GM18858 (cell line): Measurements from ENCODE around the gene PIAS2.
A peak's percentile ranks its signal among the peaks of the same experiment; 100 is the strongest.
"Not testable (repeated sequence)": the region's sequence is repeated elsewhere in the genome, so short reads cannot be mapped to it uniquely, and the experiment has no call there.

ENCODE experiments used
- ATAC-seq: cut with Tn5 transposase; IDR thresholded peaks from one replicate; pipeline ENCODE4 v1.9.1; 2021; ENCODE audit not compliant: unreplicated experiment

Gene PIAS2

GRCh38 chr18:46910856-46911255 lies 6.5 kb downstream of the PIAS2 start:
- ATAC-seq = no peak

GRCh38 chr18:46909497-46909896 lies 7.8 kb downstream of the PIAS2 start:
- no peak for ATAC-seq

GRCh38 chr18:46903406-46903805 lies 13.9 kb downstream of the PIAS2 start:
- no peak for ATAC-seq

GRCh38 chr18:46899274-46899948 lies 17.9 kb downstream of the PIAS2 start:
- peak; percentile 91 for ATAC-seq

- ATAC-seq = no peak
Observed at GRCh38 chr18:46894124-46894523, 23.2 kb downstream of the PIAS2 start.

- no peak for ATAC-seq
Observed at GRCh38 chr18:46893360-46893759, 23.9 kb downstream of the PIAS2 start.

- ATAC-seq = peak; percentile 37
Observed at GRCh38 chr18:46892842-46893241, 24.5 kb downstream of the PIAS2 start.

- ATAC-seq = peak; percentile 77
Observed at GRCh38 chr18:46891742-46892214, 25.5 kb downstream of the PIAS2 start.

- ATAC-seq = no peak
Observed at GRCh38 chr18:46888965-46889364, 28.3 kb downstream of the PIAS2 start.

- no peak for ATAC-seq
Observed at GRCh38 chr18:46886893-46887292, 30.4 kb downstream of the PIAS2 start.

- ATAC-seq = no peak
Observed at GRCh38 chr18:46883180-46883579, 34.1 kb downstream of the PIAS2 start.

- no peak for ATAC-seq
Observed at GRCh38 chr18:46877329-46877987, 39.8 kb downstream of the PIAS2 start.

- no peak for ATAC-seq
Observed at GRCh38 chr18:46868169-46868921, 49.0 kb downstream of the PIAS2 start.

- ATAC-seq = no peak
Observed at GRCh38 chr18:46867367-46868143, 49.8 kb downstream of the PIAS2 start.

GRCh38 chr18:46866523-46866922 lies 50.8 kb downstream of the PIAS2 start:
- no peak for ATAC-seq

GRCh38 chr18:46865245-46865644 lies 52.1 kb downstream of the PIAS2 start:
- ATAC-seq = not testable (repeated sequence)

GRCh38 chr18:46859855-46860254 lies 57.5 kb downstream of the PIAS2 start:
- peak; percentile 72 for ATAC-seq

GRCh38 chr18:46858290-46858689 lies 59.0 kb downstream of the PIAS2 start:
- ATAC-seq = no peak

- ATAC-seq = no peak
Observed at GRCh38 chr18:46856973-46857372, 60.3 kb downstream of the PIAS2 start.

- no peak for ATAC-seq
Observed at GRCh38 chr18:46849007-46849406, 68.3 kb downstream of the PIAS2 start.

GRCh38 chr18:46843372-46843771 lies 73.9 kb downstream of the PIAS2 start:
- ATAC-seq = no peak
